Psoas muscle (tissue), 8 donors: ENCODE measurements around the gene COPG2. TPM values are rescaled to one million over a fixed set of nuclear protein-coding genes. Genes with fewer than 3 reads are reported as not detected.

Experiments
- ATAC-seq, 4 donors: fragments of 200-7000 bp; cut with Tn5 transposase; one replicate each; pipeline ENCODE4 v1.9.1; 2020; ENCODE audit warnings: moderate library complexity in 3 of 4, mild to moderate bottlenecking in 2 of 4
- DNase-seq, 2 donors: peaks; one replicate each; pipeline ENCODE4 v3.0.0-alpha.2; 2020
- H3K27ac ChIP-seq: fragments of 200-600 bp; one replicate; pipeline ENCODE4 v1.8.0; 2022
- H3K27me3 ChIP-seq, 3 donors: fragments of 200-600 bp in 1 of 3; one replicate each; pipeline versions ENCODE4 v1.6.1 to v1.8.0; 2013 to 2022; ENCODE audit warnings: low read length in 2 of 3, mild to moderate bottlenecking in 2 of 3, moderate library complexity in 1 of 3; ENCODE audit not compliant: insufficient read depth in 3 of 3
- H3K36me3 ChIP-seq, 2 donors: fragments of 200-600 bp in 1 of 2; one replicate each; pipeline versions ENCODE4 v1.6.1 to v1.8.0; 2013 to 2022; ENCODE audit warnings: low read depth in 1 of 2, mild to moderate bottlenecking in 1 of 2, moderate library complexity in 1 of 2; ENCODE audit not compliant: insufficient read depth in 1 of 2
- H3K4me1 ChIP-seq: fragments of 200-600 bp; one replicate; pipeline ENCODE4 v1.8.0; 2022
- H3K4me3 ChIP-seq: fragments of 200-600 bp; one replicate; pipeline ENCODE4 v1.8.0; 2022; ENCODE audit warnings: mild to moderate bottlenecking
- H3K9me3 ChIP-seq: fragments of 200-600 bp; one replicate; pipeline ENCODE4 v1.8.0; 2022
- WGBS, 3 donors: extraction: QIAGEN DNeasy Blood & Tissue Kit; methylation state at CpG; one replicate each; pipeline versions ENCODE4 v1.1.6 to v1.1.7; 2013; 5-methylcytosine and 5-hydroxymethylcytosine counted together
- intact Hi-C, 2 donors: fragments of 100-400 bp; cut with DNase I; formaldehyde crosslinking; loops; one replicate each; pipeline versions ENCODE4 v1.11.0 to v1.14.2; 2022
- polyA plus RNA-seq, 3 donors: library from polyadenylated mRNA; stranded (reverse); fragments of 200-250 nt; gene quantifications; one replicate each; pipeline ENCODE4 v1.2.3, GENCODE V29; 2013
- total RNA-seq, 4 donors: library from RNA; stranded (reverse); fragmentation: NEBNext Ultra II Directional in 2 of 4; extraction: Animal tissue kit (Norgen Biotek cat#: 25700) in 2 of 4; gene quantifications; one replicate each; pipeline versions ENCODE4 v1.2.1 to v1.2.4, GENCODE V29; 2021 to 2023
- TF ChIP-seq, protein P1 (sequence below): fragments of 200-600 bp; IDR thresholded peaks from one replicate; pipeline ENCODE4 v1.8.0; 2022; ENCODE audit warnings: antibody characterized with exemption
- donor health status: healthy with polysubstance abuse.
- donor health status: DM: no; HTN: no; CAD: no; lungs with moderate emphysema.
- donor health status: Bipolar disorder and iron deficiency.
- donor health status: healthy.
- donor health status: DM: yes; HTN: yes; CAD: no.
- donor health status: DM: no; HTN: no; CAD: no.
- donor health status: DM: no; HTN: no; CAD: no.
- donor health status: DM: yes; HTN: yes; CAD: no.

COPG2 gene
- total and polyA plus RNA-seq, 7 donors = 9.6 to 21.5 (median 13.2) TPM

DNA sequence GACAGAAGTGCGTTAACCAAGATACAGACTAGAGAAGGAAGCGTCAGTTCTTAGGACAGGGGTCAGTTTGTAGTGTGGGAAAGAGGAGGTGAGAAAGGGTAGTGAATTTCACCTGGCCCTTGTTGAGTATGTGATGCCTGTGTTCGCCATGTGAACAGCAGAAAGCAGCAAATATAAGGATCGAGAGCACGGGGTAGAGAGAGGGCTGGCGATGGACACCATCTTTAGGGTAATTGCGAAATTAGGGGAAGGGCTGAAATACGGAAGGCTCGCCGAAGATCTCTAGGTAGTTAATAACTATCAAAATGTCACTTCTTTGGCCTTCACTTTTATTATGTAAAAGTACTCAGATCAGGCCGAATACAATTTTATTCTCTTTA, 182.8 kb downstream of the COPG2 start:
- no peak for ATAC-seq
- no peak overlapping the region for H3K27ac ChIP-seq
- H3K9me3 ChIP-seq = no peaks in the 10 kb centered on the region
- intact Hi-C loops = loop anchor here in 1 of 2 donors (5.0 to 10.0 kb wide), 3 partner anchors 211 to 269 kb away; no protein-coding TSS in a partner anchor
- TF ChIP-seq, protein P1, sequence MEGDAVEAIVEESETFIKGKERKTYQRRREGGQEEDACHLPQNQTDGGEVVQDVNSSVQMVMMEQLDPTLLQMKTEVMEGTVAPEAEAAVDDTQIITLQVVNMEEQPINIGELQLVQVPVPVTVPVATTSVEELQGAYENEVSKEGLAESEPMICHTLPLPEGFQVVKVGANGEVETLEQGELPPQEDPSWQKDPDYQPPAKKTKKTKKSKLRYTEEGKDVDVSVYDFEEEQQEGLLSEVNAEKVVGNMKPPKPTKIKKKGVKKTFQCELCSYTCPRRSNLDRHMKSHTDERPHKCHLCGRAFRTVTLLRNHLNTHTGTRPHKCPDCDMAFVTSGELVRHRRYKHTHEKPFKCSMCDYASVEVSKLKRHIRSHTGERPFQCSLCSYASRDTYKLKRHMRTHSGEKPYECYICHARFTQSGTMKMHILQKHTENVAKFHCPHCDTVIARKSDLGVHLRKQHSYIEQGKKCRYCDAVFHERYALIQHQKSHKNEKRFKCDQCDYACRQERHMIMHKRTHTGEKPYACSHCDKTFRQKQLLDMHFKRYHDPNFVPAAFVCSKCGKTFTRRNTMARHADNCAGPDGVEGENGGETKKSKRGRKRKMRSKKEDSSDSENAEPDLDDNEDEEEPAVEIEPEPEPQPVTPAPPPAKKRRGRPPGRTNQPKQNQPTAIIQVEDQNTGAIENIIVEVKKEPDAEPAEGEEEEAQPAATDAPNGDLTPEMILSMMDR = no peak
- peaks cover 0 to 19% (median 12%) of the 10 kb centered on the region in 3 donors for H3K27me3 ChIP-seq
- 86 to 91% (median 88%) methylated on average over 11 of the region's 11 CpGs for WGBS, 3 donors
- no peaks in the 10 kb centered on the region for H3K4me1 ChIP-seq
- DNase-seq = no peak
- H3K36me3 ChIP-seq = no peaks in the 10 kb centered on the region
- H3K4me3 ChIP-seq = peak overlapping the region; percentile 57

DNA sequence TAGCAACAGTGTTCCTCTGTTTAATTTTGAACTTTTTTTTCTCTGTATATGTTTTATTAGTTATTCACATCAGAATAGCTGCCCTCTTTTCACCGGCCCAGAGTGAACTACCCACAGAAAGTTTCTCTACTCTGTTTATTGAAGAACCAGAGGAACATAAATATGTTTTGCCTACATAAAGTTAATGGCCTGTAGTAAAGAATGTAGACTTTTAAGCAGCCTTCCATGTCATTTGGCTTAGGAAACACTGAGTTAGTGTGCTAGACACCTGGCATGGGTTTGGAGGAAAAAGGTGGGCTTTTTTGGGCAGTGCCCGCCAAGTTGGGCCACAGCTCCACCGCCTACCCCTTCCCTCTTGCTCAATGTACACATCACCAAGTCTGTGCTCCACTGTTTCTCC, 185.5 kb downstream of the COPG2 start:
- ATAC-seq (no peak), DNase-seq (no peak)
- Histone ChIP-seq H3K4me1 (no peaks in the 10 kb centered on the region), H3K4me3 (no peak overlapping the region), H3K27ac (no peak overlapping the region), H3K27me3 (peaks cover 0 to 6% (median 3%) of the 10 kb centered on the region in 3 donors), H3K9me3 (no peaks in the 10 kb centered on the region), H3K36me3 (no peaks in the 10 kb centered on the region)
- 96 to 98% (median 97%) methylated on average over 3 of the region's 3 CpGs for WGBS, 3 donors
- intact Hi-C loops = loop anchor here in 1 of 2 donors (10.0 kb wide), 2 partner anchors 208 to 272 kb away; no protein-coding TSS in a partner anchor
- TF ChIP-seq, protein P1 = no peak

DNA sequence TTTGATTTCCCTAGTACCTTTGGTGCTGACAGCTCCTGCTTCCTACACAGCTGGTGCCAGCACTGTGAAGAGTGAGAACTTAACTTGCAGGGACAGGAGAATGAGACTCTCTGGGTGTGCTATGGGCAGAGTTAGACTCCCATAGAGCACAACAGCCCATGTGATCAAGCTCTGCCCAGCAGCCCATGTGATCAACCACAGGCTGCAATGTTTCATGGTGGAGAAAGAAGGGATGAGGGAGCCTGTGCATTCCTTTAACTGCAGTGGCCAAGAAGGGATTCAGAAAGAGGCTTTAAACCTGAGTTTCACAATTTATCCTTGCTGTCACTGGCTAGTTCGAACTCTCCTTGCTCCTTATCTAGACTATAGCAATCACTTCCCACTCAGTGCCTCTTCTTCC, 186.7 kb downstream of the COPG2 start:
- Histone ChIP-seq H3K27ac (no peak overlapping the region), H3K4me1 (no peaks in the 10 kb centered on the region), H3K27me3 (peaks cover 0 to 6% (median 3%) of the 10 kb centered on the region in 3 donors), H3K36me3 (no peaks in the 10 kb centered on the region), H3K9me3 (no peaks in the 10 kb centered on the region), H3K4me3 (no peak overlapping the region)
- DNase-seq (no peak), ATAC-seq (no peak)
- 85 to 89% (median 87%) methylated on average over 1 of the region's 1 CpG for WGBS, 3 donors
- TF ChIP-seq, protein P1 = no peak
- intact Hi-C loops = loop anchor here in 1 of 2 donors (10.0 kb wide), 2 partner anchors 207 to 273 kb away; no protein-coding TSS in a partner anchor

DNA sequence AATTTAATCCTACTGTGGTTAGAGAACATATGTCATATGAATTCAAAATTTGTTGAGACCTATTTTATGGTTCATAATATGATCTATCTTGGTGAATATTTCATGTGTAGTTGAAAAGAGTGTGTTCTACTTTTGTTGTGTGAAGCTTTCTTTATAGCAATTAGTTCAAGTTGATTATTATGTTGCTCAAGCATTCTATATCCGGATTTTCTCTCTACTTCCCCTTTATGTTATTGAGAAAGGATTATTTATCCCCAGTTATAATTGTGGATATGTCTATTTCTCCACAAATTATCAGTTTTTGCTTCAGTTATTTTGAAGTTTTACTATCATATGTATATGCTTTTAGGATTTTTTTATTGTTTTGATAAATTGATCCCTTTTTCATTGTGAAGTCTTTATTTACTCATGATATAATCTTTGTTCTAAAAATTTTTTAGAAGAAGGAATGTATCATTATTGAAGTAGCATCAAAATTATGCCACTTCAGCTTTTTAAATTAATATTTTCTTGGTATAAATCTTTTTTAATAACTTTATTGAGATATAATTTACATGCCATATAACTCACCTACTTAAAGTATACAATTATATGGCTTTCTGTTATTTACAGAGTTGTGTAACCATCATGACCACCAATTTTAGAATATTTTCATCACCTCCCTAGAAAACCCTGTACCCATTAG, 188.7 kb downstream of the COPG2 start:
- H3K36me3 ChIP-seq = no peaks in the 10 kb centered on the region
- H3K27ac ChIP-seq = no peak overlapping the region
- H3K27me3 ChIP-seq = peaks cover 0 to 5% (median 0%) of the 10 kb centered on the region in 3 donors
- no peaks in the 10 kb centered on the region for H3K4me1 ChIP-seq
- TF ChIP-seq, protein P1 = no peak
- ATAC-seq (no peak), DNase-seq (no peak)
- H3K9me3 ChIP-seq = no peaks in the 10 kb centered on the region
- no peak overlapping the region for H3K4me3 ChIP-seq
- 88 to 90% (median 89%) methylated on average over 1 of the region's 1 CpG for WGBS, 3 donors
- intact Hi-C loops = loop anchor here in 1 of 2 donors (10.0 kb wide), 2 partner anchors 205 to 275 kb away; no protein-coding TSS in a partner anchor
